GM04503 (cell line): ENCODE measurements around the gene TUBA3D.
A peak's percentile ranks its signal among the peaks of the same experiment; 100 is the strongest.
"Not testable (repeated sequence)": the region's sequence is repeated elsewhere in the genome, so short reads cannot be mapped to it uniquely, and the experiment has no call there.

Experiments used
- DNase-seq: peaks from one replicate; pipeline ENCODE4 v3.0.0-alpha.2; 2012; ENCODE audit warnings: low read depth

TUBA3D gene

GRCh38 chr2:131483981-131484820 is 8.3 kb downstream of the TUBA3D start:
- DNase-seq, result not testable (repeated sequence)

- DNase-seq, result not testable (repeated sequence)
These were observed 9.1 kb downstream of the TUBA3D start for GRCh38 chr2:131484906-131485460.

- DNase-seq, result not testable (repeated sequence)
These were observed 10.4 kb downstream of the TUBA3D start for GRCh38 chr2:131486201-131486902.

GRCh38 chr2:131488306-131489205 is 12.6 kb downstream of the TUBA3D start:
- DNase-seq, result no peak

- DNase-seq, result not testable (repeated sequence)
These were observed 14.9 kb downstream of the TUBA3D start for GRCh38 chr2:131490616-131491468.

- not testable (repeated sequence) for DNase-seq
These were observed 15.5 kb downstream of the TUBA3D start for GRCh38 chr2:131491469-131491836.

GRCh38 chr2:131492015-131492417 is 16.1 kb downstream of the TUBA3D start, which contains the start of gene MZT2A:
Gene MZT2A, minus strand, starts transcription at chr2:131492397. Its CDS starts 21 bp downstream, at chr2:131492376.
- not testable (repeated sequence) for DNase-seq

GRCh38 chr2:131492418-131493198 is 16.7 kb downstream of the TUBA3D start:
- peak; percentile 45 for DNase-seq

GRCh38 chr2:131493199-131493968 is 17.5 kb downstream of the TUBA3D start:
- DNase-seq, result no peak

- DNase-seq, result not testable (repeated sequence)
These were observed 19.6 kb downstream of the TUBA3D start for GRCh38 chr2:131495506-131495905.

- DNase-seq, result not testable (repeated sequence)
These were observed 22.5 kb downstream of the TUBA3D start for GRCh38 chr2:131498321-131498973.

- DNase-seq, result not testable (repeated sequence)
These were observed 27.7 kb downstream of the TUBA3D start for GRCh38 chr2:131503587-131503986.

GRCh38 chr2:131504082-131504750 is 28.3 kb downstream of the TUBA3D start:
- not testable (repeated sequence) for DNase-seq

GRCh38 chr2:131509615-131510014 is 33.7 kb downstream of the TUBA3D start:
- no peak for DNase-seq

GRCh38 chr2:131511291-131511968 is 35.5 kb downstream of the TUBA3D start:
- not testable (repeated sequence) for DNase-seq

GRCh38 chr2:131511969-131512870 is 36.3 kb downstream of the TUBA3D start:
- not testable (repeated sequence) for DNase-seq
